GM19238 (cell line): ENCODE measurements around the gene SRGAP3.

ENCODE experiments used
- DNase-seq: peaks from one replicate; pipeline ENCODE4 v3.0.0; 2011; ENCODE audit warnings: low spot score; ENCODE audit not compliant: insufficient read length

SRGAP3 gene

DNA sequence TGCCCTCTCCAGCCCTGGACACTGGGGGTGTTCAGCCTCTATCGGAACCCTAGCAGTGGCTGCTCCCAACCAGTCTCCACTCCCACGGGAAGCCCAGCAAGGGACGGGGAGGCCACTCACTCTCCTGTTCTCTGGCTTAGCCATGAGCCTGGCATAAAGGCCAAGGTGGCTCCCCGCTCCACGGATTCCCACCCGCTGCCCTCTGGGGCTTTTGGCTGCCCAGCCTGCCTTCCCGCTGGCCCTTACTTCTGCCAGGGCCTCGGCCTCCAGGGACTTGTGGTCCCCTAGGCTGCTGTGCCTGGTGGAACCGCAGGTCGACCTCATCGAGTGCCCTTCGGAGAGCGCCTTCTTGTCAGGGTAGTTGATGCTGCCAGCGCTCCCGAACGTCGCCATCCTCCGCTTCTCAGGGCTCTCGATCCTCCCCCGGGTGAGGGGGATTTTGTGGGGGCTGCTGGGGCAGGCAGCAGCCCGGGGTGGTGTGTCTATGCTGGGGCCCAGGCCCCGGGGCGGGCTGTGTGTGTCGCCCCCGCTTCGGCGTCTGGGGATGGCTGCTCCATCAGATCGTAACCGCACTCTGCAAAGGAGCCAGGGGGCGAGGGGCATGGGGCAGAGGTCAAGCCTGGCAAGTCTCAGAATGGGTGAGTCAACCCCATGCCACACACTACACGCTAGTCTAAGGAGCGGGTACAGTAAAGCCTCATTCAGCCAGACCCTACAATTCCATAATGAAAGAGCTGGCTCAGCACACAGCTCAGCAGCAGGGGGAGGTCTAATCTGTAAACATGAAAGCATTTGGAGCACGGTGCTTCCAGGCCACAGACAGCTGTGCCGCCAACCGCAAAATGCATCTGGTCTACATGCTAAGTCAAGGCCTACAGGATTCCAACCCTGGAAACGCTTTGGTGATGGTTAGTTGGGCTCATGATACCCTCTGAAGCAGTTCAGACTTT, 258.9 kb downstream of the SRGAP3 start:
- DNase-seq, result no peak

DNA sequence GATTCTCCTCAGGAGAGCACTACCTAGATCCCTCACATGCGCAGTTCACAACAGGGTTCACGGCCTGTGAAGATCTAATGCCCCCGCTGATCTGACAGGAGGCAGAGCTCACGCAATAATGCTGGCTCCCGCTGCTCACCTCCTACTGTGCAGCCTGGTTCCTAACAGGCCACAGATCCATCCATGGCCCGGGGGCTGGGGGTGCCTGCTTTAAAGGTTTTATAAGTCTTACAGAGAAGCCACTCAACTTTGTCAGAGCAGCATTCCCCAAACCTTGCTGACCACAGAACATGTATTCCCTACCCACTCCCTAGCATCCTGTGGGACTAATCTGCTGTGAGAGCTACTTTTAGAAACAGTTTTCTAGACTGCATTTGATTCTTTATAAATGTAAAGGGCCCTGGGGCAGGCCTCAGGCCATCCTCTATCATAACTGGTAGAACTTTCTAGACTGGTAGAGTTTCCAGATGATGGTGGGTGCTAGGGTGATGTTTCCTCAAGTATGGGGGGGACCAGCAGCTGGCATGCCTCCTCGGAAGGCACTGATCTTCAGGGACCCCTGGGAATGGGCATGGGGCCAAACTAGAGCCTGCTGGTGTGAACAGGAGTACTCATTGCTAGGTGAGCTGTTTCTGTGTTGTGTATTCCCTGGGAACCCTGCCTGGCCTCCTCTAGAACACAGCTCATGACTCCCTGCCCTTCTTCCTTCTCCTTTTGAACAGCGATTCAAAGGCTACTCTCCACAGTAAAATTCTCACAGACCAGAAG, 260.5 kb downstream of the SRGAP3 start:
- DNase-seq, result no peak

DNA sequence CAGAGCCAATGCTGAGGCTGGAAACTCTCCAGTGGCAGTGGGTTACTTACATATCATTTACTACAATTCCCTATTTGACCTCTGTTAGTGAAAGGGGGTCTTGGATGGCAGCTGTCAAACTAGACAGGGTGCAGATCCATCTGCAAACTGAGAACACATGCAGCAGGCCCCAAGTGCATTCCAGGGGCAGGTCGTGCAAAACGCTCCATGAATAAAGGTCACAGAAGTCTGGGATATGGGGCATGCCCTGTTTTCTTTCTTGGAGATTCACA, 261.1 kb downstream of the SRGAP3 start:
- no peak for DNase-seq

DNA sequence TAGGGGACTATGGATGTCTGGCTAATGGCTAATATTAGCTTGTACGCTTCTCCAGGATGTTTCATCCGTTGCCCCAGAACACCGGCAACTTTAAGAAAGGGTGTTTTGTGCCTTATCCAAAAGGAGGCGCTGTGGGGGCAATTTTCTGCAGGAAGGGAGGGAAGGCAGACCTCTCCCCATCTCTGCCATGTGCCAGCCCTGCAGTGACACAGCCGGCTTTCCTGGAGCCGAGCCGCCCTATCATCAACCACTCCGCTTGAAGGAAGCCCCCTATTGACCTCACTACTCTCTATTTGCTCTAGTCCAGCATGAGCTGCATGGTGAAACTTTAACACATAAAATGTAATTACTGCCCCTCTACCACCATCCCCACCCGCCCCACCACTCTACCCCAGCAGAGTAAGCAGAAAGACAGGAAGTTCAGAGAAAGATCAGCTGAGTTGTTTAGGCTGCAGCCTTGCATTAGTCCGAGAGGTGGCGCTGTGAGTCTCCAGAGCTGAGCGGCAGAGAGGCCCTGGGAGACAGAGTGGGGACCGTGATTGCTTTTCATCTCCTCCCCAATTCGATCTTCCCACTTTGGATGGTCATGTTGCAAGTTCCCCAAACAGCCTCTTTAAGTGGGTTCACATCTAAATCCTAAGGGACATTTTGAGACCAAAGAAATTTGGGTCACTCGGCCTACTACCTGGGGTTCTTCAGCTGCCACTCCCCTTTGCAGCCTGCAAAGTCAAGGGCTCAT, 261.6 kb downstream of the SRGAP3 start:
- peak; percentile 81 for DNase-seq

DNA sequence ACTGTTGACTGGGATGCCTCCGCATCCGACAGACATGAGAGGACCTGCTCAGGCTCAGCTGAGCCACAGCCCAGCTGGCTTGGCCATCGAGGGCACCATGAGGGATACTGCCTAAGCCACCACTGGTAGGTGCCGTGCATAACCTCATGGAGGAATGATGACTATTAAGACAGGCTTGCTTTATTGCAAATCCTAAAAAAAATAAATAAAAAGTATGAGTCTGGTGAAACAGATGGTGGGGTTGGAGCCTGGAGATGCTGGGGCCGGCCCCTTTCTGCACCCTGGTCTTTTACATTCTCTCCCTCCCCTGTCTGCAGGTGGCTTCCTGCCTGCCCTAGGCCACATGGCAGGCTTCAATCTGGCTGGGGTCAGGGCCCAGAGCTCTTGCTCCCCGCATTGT, 262.2 kb downstream of the SRGAP3 start:
- no peak for DNase-seq

DNA sequence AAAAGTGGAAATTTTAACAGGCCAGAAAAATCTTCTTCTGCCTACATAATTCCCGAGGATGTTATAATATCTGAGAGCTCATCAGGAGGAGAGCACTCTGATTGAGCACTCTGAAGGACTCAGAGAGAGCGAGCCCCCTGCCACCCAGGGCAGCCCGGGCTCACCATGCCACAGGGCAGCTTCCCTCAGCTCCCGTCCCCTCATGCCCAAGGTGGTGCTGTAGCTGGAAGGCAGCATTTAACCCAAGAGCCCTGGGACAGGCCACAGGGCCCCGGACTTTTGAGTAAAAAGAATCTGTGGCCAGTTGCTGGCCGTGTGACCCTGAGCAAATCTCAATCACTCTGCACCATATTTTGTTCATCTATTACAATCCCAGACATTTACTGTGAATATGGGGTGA, 262.7 kb downstream of the SRGAP3 start:
- DNase-seq, result no peak

DNA sequence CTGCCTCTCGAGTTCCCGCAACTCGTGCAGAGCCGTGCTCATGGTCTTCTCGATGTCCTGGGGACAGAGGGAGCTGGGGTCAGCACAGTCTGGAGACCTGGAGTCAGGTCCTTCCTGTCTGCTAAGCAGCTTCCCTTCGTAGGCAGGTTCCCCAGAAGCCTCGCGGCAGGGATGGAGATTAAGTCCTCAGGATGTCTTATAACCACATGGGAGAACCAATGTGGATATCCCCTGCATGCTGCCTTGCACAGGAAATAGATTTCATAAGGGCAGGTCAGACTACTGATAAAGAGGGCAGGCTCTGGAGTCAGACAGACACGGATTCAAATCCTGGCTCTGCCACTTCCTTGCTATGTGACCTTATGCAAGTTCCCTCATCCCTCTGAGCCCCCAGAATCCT, 263.6 kb downstream of the SRGAP3 start:
- DNase-seq, result no peak

DNA sequence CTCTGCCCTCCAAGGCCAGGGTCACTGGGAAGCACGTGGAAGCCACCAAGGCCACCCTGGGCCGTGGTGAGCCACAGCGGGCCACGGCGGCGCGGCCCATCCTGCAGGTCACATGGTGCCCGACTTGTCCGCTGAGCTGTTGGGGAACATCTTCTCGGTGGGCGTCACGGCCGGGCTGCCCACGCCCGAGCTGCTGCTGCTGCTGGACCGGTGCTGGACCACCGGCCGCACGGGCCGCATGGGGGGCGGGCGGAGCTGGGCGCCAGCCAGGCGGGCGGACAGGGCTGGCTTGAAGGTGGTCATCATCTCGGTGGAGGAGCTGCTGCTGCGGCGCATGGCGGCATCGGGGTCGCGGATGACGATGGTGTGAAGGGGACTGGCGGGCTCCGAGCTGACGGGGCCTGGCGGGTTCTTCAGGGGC, 264.0 kb downstream of the SRGAP3 start:
- no peak for DNase-seq

DNA sequence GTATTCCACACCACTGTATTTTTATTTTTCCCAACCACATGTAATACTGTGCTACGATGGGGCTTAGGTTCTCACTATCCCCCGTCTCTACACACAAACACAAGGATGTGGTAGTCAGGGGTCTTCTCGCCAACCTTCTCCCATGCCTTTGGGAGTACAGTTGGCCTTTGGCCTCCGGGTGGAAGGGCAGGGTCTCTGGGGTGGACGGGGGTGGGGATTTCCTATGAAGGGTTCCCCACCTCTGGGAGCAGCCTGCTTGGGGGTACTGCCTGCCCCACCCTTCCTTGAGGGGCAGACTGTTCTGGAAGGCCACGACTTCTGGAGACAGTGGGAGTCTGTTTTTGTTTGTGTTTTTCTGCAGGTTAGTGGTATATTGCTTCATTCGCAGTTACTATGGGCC, 264.9 kb downstream of the SRGAP3 start:
- DNase-seq, result no peak

DNA sequence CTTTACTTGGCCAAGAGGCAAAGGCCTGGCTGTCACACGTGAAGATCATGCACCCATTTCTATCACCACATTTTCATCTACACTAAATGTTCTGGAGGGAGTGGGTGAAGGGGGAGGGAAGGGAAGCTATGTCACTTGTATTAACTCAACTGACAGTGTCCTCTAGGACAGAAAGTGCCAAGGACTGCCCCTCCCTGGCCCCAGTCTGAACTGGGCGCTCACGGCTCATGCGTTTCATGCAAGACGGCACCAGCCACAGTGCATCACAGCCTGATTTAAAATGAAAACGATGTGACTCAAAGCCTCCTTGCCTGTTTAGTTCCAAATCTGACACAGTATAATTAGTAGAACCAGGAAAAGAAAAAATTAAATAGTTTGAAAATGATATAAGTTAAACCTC, 265.4 kb downstream of the SRGAP3 start:
- DNase-seq, result no peak

DNA sequence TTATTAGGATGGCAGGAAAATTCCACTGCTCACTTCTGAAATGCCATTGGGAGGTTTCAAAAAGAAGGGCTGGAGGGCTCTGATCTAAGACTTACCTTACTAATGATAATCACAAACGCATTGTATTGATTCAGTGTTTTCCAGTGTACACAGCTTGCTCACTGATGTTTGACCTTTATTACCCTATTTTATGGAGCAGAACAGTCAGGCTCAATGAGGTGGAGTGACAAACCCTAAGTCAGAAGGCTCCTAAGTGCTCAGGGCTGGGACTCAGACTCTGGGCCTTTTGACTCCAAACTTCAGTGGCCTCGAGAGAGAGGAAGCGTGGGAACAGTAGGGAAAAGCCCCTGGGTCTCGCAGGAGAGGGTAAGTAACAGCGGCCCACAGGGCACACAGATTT, 265.9 kb downstream of the SRGAP3 start:
- DNase-seq, result no peak

DNA sequence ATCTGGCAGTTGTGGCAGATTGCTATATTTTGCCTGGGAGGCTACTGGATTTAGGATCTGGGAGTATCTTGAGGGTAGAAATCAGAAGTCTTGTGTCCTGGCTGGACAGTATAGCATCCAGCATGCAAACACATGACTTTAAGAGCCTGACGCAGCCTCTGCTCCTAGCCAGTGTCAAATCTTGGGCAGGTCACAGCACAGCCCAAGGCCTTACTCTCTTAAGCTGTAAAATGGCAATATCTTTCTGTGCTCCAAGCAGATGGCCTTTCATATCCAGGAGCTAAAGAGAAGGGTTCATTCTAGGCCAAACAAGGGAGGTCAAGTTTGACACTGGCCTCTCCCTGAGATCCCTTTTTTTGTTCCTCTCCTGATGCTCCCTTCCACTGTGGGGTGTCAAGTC, 266.4 kb downstream of the SRGAP3 start:
- no peak for DNase-seq

DNA sequence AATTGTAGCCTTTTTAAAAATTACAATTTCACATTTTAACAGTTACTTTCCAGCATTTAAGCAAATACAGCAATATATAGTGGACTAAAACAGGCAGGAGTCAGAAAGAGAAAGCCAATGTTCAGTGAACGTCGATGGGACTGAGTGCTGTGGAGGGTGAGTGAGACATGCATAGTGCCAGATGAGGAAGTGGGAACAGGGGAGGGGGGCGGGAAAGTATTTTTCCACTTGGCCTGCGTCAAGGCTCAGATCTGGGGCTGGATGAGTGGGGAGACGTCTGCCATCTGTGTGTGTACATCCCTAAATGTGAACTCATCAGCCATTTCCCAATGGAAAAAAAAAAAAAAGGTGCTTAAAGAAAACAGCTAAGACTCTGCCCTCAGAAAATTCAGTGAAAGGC, 266.9 kb downstream of the SRGAP3 start:
- DNase-seq, result no peak

DNA sequence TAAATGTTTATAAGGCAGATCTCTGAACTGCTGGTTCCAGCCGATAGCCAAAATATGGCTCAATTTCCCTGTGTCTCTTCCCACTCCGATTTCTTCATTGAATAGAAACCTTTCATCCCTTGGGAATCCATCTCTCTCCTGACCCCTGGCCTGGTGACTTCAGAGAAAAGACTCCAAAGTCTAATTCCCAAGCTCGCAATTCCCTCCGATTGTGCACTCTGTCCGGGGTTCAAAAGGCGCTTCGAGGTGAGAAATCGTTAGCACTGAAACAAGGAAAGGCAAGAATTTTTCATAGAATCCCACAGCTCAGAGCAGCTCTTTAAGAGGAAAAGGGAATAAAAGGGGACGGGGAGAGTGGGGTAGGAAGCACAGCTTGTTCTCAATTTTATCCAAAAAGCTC, 267.7 kb downstream of the SRGAP3 start:
- no peak for DNase-seq

DNA sequence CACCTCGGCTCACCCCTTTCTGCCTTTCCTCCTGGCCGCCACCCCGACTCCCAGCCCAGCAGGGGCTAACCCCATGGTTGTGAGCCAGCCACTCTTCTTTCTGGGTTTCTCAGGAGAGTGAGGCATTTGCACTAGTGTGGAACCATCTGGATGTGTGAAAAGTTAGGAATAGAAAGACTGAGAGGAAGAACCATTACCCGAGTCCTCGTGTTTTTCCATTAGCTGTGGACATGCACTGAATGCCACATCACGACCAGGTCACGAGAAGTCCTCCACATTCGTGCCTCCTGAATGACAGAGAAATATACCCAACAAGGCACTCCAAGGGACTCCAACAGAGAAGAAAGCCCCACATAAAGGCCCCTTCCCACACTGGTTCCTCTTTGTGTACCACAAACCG, 268.1 kb downstream of the SRGAP3 start:
- no peak for DNase-seq

DNA sequence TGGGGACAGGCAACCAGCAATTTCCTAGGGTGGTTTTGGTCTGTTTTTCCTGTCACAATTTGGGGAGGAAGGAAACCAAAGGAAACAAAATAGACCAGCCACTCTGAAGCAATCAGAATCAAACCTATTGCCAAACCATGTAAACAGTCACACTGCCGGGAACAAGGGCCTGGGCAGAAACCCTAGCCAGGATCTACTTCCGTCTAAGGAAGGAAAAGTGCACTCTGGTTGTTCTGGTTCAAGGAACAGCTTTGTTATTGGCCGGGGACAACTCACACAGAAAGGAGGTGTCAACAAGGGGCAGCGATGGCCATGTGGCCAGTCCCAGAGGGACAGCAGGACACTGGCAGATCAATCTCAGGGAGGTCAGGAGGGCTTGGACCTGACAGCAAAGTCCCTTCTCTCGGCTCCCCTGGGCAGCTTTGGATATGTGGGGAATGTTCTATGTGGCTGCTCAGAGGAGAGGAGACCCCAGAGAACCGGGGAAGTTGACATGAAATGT, 268.6 kb downstream of the SRGAP3 start:
- no peak for DNase-seq

DNA sequence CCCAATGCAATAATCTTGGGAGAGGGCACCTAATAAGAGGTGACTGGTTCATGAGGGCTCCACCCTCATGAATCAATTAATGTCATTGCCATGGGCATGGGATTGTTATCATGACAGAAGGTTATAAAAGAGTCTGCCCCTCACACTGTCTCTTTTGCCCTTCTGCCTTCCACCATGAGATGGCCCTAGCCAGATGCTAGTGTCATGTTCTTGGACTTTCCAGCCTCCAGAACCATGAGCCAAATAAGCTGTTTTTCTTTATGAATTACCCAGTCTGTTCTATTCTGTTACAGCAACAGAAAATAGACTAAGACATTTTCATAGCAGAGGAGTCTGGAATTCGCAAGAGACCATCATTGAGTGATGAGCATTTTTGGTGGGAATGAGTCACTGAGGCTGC, 270.2 kb downstream of the SRGAP3 start:
- DNase-seq, result no peak

DNA sequence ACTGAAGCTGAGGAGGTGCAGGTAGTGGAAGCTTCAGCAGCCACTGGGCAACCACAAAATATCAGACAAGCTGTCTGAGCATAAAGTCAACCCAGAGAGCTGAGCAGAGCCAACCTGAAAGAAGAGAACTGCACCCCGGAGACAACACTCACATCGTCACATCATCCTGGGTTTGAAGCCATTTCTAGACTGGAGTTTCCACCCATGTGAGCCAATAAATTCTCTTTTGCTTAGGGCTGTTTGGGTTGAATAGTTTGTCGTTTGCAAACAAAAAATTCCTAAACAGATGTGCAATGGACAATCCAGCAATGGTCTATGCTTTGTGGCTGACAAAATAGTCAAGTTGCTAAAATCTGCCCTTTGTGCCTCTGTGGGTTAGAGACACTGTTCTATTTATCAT, 270.9 kb downstream of the SRGAP3 start:
- no peak for DNase-seq

DNA sequence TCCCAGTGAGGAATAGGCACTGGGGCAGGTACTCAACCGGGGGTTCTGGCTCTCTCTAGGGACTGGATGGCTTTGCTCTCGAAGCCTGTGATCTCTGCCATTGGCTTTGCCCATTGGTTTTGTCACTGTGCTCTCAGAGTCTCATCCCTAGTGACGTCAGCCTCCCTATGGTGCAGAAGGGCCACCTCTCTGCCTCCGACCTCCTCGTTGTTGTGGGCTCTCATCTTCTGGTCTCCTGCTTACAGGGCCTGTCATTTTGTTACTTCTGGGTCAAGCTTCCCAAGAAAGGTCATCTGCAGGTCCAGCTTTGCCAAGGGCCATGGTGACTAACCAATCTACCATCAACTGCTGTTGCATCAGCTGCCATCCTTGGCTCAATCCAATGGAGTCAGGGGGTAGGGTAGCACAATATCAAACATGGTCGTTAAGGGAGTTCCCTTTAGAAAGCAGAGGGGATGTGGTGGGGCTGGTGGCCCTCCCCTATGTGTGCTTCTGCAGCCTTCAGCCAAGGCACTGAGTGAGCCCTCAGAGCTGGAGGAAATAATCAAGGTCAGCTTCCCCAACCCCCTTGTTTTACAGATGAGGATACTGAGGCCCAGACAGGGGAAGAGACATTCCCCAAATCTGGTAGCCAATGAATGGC, 272.8 kb downstream of the SRGAP3 start:
- DNase-seq, result no peak

DNA sequence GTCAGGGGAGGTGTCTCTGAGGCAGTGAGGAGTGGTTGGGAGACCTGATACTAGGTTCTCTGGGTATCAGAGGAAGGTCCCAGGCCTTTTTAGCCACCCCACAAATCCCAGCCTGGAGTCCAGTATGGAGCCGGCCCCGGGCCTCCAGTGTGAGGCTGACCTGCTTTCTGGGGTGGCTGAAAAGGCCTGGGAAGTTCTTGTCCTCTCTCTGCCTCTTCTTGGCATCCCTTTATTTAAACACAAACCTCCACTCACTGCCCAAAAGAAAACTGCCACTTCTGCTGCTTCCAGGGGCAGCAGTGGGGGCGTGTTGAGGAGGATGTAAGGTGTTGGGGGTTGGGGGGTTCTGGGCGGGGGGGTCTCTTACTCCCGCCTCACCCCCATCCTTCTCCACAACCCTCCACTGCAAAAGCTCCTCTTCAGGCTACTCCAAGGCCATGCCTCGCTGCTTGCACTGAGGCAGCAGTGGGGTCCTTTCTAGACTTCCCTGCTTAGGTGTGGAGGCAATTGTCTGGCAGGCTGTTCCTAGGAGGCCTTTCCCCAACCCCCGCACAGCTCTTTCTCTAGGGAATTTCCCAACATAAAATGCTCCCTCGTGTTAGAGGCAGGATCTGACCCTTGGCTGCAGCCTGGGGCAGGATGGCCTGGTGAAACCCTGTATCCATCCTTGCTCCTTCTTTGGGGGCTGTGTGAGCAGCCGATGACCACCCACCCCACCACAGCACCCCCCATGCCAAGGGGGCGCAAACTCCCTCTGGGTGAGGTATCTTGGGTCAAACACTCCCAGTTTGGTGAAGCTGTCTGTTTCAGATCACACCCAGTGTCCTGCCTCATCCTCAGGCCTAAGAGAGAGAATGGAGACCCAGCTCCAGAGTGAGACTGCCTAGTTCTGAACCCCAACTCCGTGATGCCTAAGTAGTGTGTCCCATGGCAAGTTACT, 274.1 kb downstream of the SRGAP3 start:
- DNase-seq, result no peak
